Hepatocyte (in vitro differentiated cells): Measurements from ENCODE around the gene MRPL41. TPM values are rescaled to one million over a fixed set of nuclear protein-coding genes. Genes with fewer than 3 reads are reported as not detected.
A peak's percentile ranks its signal among the peaks of the same experiment; 100 is the strongest.
"Not testable (repeated sequence)": the region's sequence is repeated elsewhere in the genome, so short reads cannot be mapped to it uniquely, and the experiment has no call there.

Experiments used
- DNase-seq: peaks from one replicate; pipeline ENCODE4 v3.0.0-alpha.2; 2016; ENCODE audit warnings: low spot score
- H2AFZ ChIP-seq: fragments of 200-600 bp; sonication (generic); 2 replicates; pipeline ENCODE4 v1.6.0; 2016; ENCODE audit warnings: antibody characterized with exemption, mild to moderate bottlenecking
- H3K27ac ChIP-seq: fragments of 200-600 bp; sonication (generic); 2 replicates; pipeline ENCODE4 v1.5.1; 2016; ENCODE audit warnings: mild to moderate bottlenecking
- H3K27me3 ChIP-seq: fragments of 200-600 bp; sonication (generic); 2 replicates; pipeline ENCODE4 v1.6.1; 2016
- H3K36me3 ChIP-seq: fragments of 200-600 bp; sonication (generic); replicated peaks from 2 replicates; pipeline ENCODE4 v1.5.1; 2016; ENCODE audit warnings: low read depth; ENCODE audit not compliant: insufficient read depth
- H3K4me1 ChIP-seq: fragments of 200-600 bp; sonication (generic); 2 replicates; pipeline ENCODE4 v1.5.1; 2016; ENCODE audit warnings: mild to moderate bottlenecking, moderate library complexity; ENCODE audit not compliant: insufficient read depth
- H3K4me2 ChIP-seq: fragments of 200-600 bp; sonication (generic); 2 replicates; pipeline ENCODE4 v1.6.0; 2016
- H3K4me3 ChIP-seq: fragments of 200-600 bp; sonication (generic); 2 replicates; pipeline ENCODE4 v1.5.1; 2016; ENCODE audit warnings: mild to moderate bottlenecking
- H3K79me2 ChIP-seq: fragments of 200-600 bp; sonication (generic); 2 replicates; pipeline ENCODE4 v1.6.0; 2017; ENCODE audit warnings: mild to moderate bottlenecking
- H3K9me2 ChIP-seq: fragments of 200-600 bp; sonication (generic); replicated peaks from 2 replicates; pipeline ENCODE4 v1.6.0; 2017; ENCODE audit warnings: mild to moderate bottlenecking; ENCODE audit not compliant: insufficient read depth
- H3K9me3 ChIP-seq: fragments of 200-600 bp; sonication (generic); 2 replicates; pipeline ENCODE4 v1.5.1; 2016; ENCODE audit warnings: low read depth, mild to moderate bottlenecking
- H4K20me1 ChIP-seq: fragments of 200-600 bp; sonication (generic); 2 replicates; pipeline ENCODE4 v1.6.0; 2016; ENCODE audit warnings: mild to moderate bottlenecking; ENCODE audit not compliant: insufficient read depth, poor library complexity, severe bottlenecking
- CTCF ChIP-seq: fragments of 200-600 bp; sonication (generic); IDR thresholded peaks from 2 replicates; pipeline ENCODE4 v1.5.1; 2016; ENCODE audit warnings: antibody characterized with exemption, mild to moderate bottlenecking; ENCODE audit not compliant: poor library complexity
- EZH2 ChIP-seq: fragments of 200-600 bp; sonication (generic); IDR thresholded peaks from 2 replicates; pipeline ENCODE4 v1.6.1; 2016; ENCODE audit warnings: antibody characterized with exemption, mild to moderate bottlenecking, borderline replicate concordance
- EZH2phosphoT487 ChIP-seq: fragments of 200-600 bp; sonication (generic); IDR thresholded peaks from one replicate; pipeline ENCODE4 v1.6.1; 2018; ENCODE audit warnings: antibody characterized with exemption, mild to moderate bottlenecking, low read depth, moderate library complexity; ENCODE audit not compliant: unreplicated experiment, severe bottlenecking
- WGBS: methylation state at CpG from one replicate; pipeline ENCODE4 v1.1.6; 2016; ENCODE audit warnings: low lambda C conversion rate; ENCODE audit errors: missing lambda C conversion rate; 5-methylcytosine and 5-hydroxymethylcytosine counted together
- polyA plus RNA-seq: library from polyadenylated mRNA; unstranded; fragments of >200 nt; fragmentation: Nextera tagmentation; extraction: Ambion mirVana; gene quantifications from 2 replicates; pipeline ENCODE4 v1.2.1, GENCODE V29; 2016
- total RNA-seq: library from RNA; depleted of rRNA; stranded (reverse); fragments of >200 nt; gene quantifications from 2 replicates; pipeline ENCODE4 v1.2.3, GENCODE V29; 2014

The MRPL41 gene
- total and polyA plus RNA-seq, 2 experiments from 2014 or later = 36.6 to 86.0 TPM

GRCh38 chr9:137509198-137509597 lies 42.5 kb upstream of the MRPL41 start:
- H3K9me2 ChIP-seq = no peaks in the 10 kb centered on the region
- 98% methylated on average over 14 of the region's 14 CpGs for WGBS
- H4K20me1 ChIP-seq = no peaks in the 10 kb centered on the region
- TF ChIP-seq EZH2 (no peak), CTCF (no peak), EZH2phosphoT487 (no peak)
- no peak overlapping the region for H3K4me2 ChIP-seq
- no peak overlapping the region for H3K4me3 ChIP-seq
- no peak overlapping the region for H2AFZ ChIP-seq
- no peaks in the 10 kb centered on the region for H3K4me1 ChIP-seq
- H3K36me3 ChIP-seq = no peaks in the 10 kb centered on the region
- H3K79me2 ChIP-seq = no peaks in the 10 kb centered on the region
- DNase-seq = no peak
- no peaks in the 10 kb centered on the region for H3K27me3 ChIP-seq
- no peak overlapping the region for H3K27ac ChIP-seq
- no peaks in the 10 kb centered on the region for H3K9me3 ChIP-seq

- H3K36me3 ChIP-seq, H3K9me2 ChIP-seq, H3K4me1 ChIP-seq, H3K79me2 ChIP-seq, H3K27ac ChIP-seq, H4K20me1 ChIP-seq, H2AFZ ChIP-seq, H3K27me3 ChIP-seq, H3K4me3 ChIP-seq, H3K9me3 ChIP-seq, H3K4me2 ChIP-seq, DNase-seq: not testable (repeated sequence)
- WGBS = 97% methylated on average over 17 of the region's 22 CpGs
Observed at GRCh38 chr9:137511126-137511525, 40.6 kb upstream of the MRPL41 start.

GRCh38 chr9:137511758-137512463 lies 39.8 kb upstream of the MRPL41 start:
- Histone ChIP-seq H3K4me3 (no peak overlapping the region), H3K9me3 (no peaks in the 10 kb centered on the region), H3K4me2 (no peak overlapping the region), H4K20me1 (no peaks in the 10 kb centered on the region), H2AFZ (no peak overlapping the region), H3K4me1 (no peaks in the 10 kb centered on the region), H3K79me2 (no peaks in the 10 kb centered on the region), H3K9me2 (no peaks in the 10 kb centered on the region), H3K27ac (peak overlapping the region; percentile 34), H3K36me3 (no peaks in the 10 kb centered on the region), H3K27me3 (no peaks in the 10 kb centered on the region)
- DNase-seq = peak; percentile 78
- no peak for TF ChIP-seq CTCF
- peak; percentile 90 for TF ChIP-seq EZH2phosphoT487
- TF ChIP-seq EZH2 = no peak
- 79% methylated on average over 25 of the region's 25 CpGs for WGBS

- not testable (repeated sequence) for H3K36me3 ChIP-seq, H2AFZ ChIP-seq, H3K27ac ChIP-seq, H4K20me1 ChIP-seq, DNase-seq, H3K4me3 ChIP-seq, H3K4me1 ChIP-seq, H3K79me2 ChIP-seq, H3K4me2 ChIP-seq, H3K27me3 ChIP-seq, H3K9me2 ChIP-seq, H3K9me3 ChIP-seq
- 94% methylated on average over 5 of the region's 5 CpGs for WGBS
Observed at GRCh38 chr9:137513136-137513535, 38.5 kb upstream of the MRPL41 start.

GRCh38 chr9:137513801-137514570 lies 37.7 kb upstream of the MRPL41 start:
- DNase-seq, H3K4me3 ChIP-seq, H2AFZ ChIP-seq, H3K9me2 ChIP-seq, H3K27me3 ChIP-seq, H3K4me2 ChIP-seq, H3K27ac ChIP-seq, H4K20me1 ChIP-seq, H3K36me3 ChIP-seq, H3K9me3 ChIP-seq, H3K79me2 ChIP-seq, H3K4me1 ChIP-seq: not testable (repeated sequence)
- WGBS = 93% methylated on average over 29 of the region's 42 CpGs
